Coronary artery (tissue), 2 donors: ENCODE data around the gene NSRP1.

Experiments
- DNase-seq: peaks from one replicate; pipeline ENCODE4 v3.0.0-alpha.2; 2017; ENCODE audit warnings: low spot score
- H3K27ac ChIP-seq, 2 donors: fragments of 200-600 bp; sonication (generic); one replicate each; pipeline ENCODE4 v1.5.1; 2016 to 2019
- H3K4me3 ChIP-seq: fragments of 200-600 bp; sonication (generic); 2 replicates; pipeline ENCODE4 v1.5.1; 2016; ENCODE audit warnings: mild to moderate bottlenecking, moderate library complexity
- CTCF ChIP-seq: fragments of 200-600 bp; sonication (generic); IDR thresholded peaks from one replicate; pipeline ENCODE4 v1.5.1; 2019; ENCODE audit warnings: antibody characterized with exemption

NSRP1 gene

DNA sequence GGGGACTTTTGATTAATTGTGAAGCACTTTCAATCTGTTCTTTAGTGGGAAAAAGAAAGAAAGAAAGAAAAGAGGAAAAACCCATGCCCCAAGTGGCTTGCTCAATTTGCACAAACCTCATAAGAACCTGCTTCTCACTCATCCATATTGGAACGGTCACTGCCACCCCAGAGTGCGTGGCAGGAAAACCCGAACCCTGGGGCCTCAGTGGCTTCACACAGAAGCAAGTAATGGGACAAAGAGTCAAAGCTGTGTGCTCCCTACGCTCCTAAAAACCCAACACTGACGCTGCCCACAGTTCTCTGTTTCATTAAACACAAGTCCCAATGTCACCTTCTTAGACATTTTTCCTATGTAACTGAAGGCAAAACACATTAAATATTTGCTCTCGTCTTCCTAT is 117.7 kb downstream of the NSRP1 start:
- TF ChIP-seq CTCF: no peak
- Histone ChIP-seq H3K27ac (no peak overlapping the region), H3K4me3 (no peak overlapping the region)
- peak; percentile 62 for DNase-seq

- Histone ChIP-seq H3K4me3 (peak overlapping the region; percentile 73), H3K27ac (no peak overlapping the region)
- no peak for TF ChIP-seq CTCF
- peak; percentile 19 for DNase-seq
These were observed 118.3 kb downstream of the NSRP1 start for GRCh38 chr17:30234964-30235363.

DNA sequence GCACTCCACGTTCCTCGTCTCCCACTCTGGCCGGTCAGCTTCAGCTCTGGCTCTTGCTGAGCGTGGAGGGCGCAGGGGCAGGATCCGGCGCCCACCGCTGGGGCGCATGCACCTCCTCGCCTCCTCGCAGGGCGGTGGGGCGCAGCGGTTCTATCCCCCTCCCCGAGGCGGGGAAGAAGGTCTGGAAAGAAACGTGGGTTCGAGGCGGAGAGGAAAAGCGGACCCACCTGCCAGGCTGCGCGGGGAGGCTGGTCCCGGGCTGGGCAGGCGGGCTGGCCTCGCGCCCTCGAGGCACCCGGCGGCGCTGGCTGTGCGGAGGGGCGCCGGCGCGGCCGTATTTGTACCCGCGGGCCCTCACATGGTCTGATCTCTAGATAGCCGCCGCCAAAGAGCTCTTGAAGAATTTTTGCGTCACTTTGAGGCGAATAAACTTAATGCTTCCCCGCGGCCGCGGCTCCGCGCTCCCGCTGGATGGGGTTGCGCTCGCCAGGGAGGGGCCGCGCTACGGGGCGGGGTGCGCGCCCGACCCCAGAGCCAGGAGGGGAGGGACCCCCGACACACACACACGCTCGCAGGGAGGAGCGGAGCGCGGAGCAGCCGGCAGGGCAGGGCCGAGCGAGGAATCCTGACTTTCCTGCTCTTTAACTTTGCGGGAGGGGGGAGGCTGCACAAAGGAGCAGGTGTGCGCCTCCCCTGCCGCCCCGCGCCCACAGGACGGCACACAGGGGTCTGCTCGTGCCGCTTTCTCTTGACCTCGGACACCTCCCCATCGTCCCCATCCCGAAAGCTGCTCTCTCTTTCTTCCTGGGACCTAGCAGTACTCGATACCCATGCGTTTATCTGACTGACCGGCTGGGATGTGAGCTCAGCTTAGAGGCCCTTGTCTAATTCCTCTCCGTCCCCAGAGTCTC is 119.0 kb downstream of the NSRP1 start, which contains the start of gene SLC6A4:
Gene SLC6A4 (minus strand): TSS at position 312 of the 911 bp plus-strand sequence. CDS start 13,739 bp downstream, outside the sequence.
- Histone ChIP-seq H3K4me3 (peak within 1 kb of the TSS; percentile 73), H3K27ac (no peak within 1 kb of the TSS)
- peak; percentile 55 for DNase-seq
- no peak for TF ChIP-seq CTCF
